ENCODE data around the gene ANKS4B.
"Not testable (repeated sequence)": the region's sequence is repeated elsewhere in the genome, so short reads cannot be mapped to it uniquely, and the experiment has no call there.

- TF ChIP-seq, protein P1, sequence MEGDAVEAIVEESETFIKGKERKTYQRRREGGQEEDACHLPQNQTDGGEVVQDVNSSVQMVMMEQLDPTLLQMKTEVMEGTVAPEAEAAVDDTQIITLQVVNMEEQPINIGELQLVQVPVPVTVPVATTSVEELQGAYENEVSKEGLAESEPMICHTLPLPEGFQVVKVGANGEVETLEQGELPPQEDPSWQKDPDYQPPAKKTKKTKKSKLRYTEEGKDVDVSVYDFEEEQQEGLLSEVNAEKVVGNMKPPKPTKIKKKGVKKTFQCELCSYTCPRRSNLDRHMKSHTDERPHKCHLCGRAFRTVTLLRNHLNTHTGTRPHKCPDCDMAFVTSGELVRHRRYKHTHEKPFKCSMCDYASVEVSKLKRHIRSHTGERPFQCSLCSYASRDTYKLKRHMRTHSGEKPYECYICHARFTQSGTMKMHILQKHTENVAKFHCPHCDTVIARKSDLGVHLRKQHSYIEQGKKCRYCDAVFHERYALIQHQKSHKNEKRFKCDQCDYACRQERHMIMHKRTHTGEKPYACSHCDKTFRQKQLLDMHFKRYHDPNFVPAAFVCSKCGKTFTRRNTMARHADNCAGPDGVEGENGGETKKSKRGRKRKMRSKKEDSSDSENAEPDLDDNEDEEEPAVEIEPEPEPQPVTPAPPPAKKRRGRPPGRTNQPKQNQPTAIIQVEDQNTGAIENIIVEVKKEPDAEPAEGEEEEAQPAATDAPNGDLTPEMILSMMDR (IDR thresholded peaks at IDR 0.05) = not testable (repeated sequence)
- not testable (repeated sequence) for TF ChIP-seq POLR2A (IDR thresholded peaks at IDR 0.05)
These were observed 56.3 kb downstream of the ANKS4B start for GRCh38 chr16:21289789-21290188.

Data from body of pancreas (tissue), 4 donors.